Measurements from ENCODE around the gene PTGFRN.

PTGFRN gene

DNA sequence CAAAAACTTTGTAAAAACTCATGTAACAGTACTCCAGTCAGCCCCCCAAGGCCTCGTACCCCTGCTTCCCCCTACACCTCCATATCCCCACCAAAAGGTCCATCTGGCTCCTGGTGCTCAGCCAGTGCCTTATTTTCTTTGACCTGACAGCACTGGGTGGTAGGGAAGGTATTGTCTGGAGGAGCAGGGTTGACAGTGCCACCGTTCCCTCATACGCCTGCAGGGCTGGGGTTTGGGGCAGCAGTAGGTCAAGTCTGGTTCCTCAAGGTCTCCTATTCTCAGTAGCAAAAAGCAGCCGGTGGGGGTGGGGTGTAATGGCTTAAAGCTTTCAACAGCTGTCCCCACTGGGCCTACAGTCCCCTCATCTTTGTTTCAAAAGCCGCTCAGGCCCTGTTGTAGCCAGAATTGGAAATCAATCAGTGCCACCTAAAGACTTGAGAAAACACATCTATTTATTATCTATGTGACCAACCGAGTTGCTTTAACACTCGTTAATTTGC is 125.1 kb downstream of the PTGFRN start:
- no peak for DNase-seq (ENCODE audit: low spot score)

GRCh38 chr1:117036018-117036461 is 126.3 kb downstream of the PTGFRN start:
- DNase-seq (ENCODE audit: low spot score): no peak

GRCh38 chr1:117037802-117038201 is 128.1 kb downstream of the PTGFRN start:
- no peak for DNase-seq (ENCODE audit: low spot score)

GRCh38 chr1:117038236-117038635 is 128.5 kb downstream of the PTGFRN start:
- DNase-seq (ENCODE audit: low spot score): no peak
